H1 (cell line): ENCODE data around the gene STAP2. TPM values are rescaled to one million over a fixed set of nuclear protein-coding genes. Genes with fewer than 3 reads are reported as not detected.

Experiments used
- CTCF ChIA-PET: fragments of 300-600 bp; sonication (Branson Sonifier 250); formaldehyde crosslinking; loops from one replicate; lab custom pipeline; 2021; ENCODE audit not compliant: partially characterized antibody; lab: Charles Lee
- POLR2A ChIA-PET: fragments of 300-600 bp; sonication (Branson Sonifier 250); formaldehyde crosslinking; loops from one replicate; lab custom pipeline; 2021; ENCODE audit warnings: inconsistent platforms; ENCODE audit not compliant: partially characterized antibody; lab: Charles Lee
- DNase-seq, 2 experiments: peaks; one replicate each; pipeline versions ENCODE4 v3.0.0 to v3.0.0-alpha.2; 2010 to 2022; ENCODE audit warnings: low spot score in 2 of 2, low read depth in 1 of 2, mixed read lengths in 1 of 2
- FAIRE-seq: peaks from 2 replicates; lab custom pipeline; 2011; peaks lifted over from hg19 to GRCh38; lab: Jason Lieb, UNC
- H2AFZ ChIP-seq: 2 replicates; pipeline ENCODE4 v1.8.1; 2012; ENCODE audit warnings: low read length, inconsistent platforms
- H2AK5ac ChIP-seq: 2 replicates; pipeline ENCODE4 v1.6.1; 2013; ENCODE audit warnings: low read depth, low read length
- H2BK120ac ChIP-seq: replicated peaks from 2 replicates; pipeline ENCODE3; 2013; ENCODE audit warnings: low read depth, low read length, inconsistent platforms
- H2BK12ac ChIP-seq: 2 replicates; pipeline ENCODE4 v1.6.1; 2013; ENCODE audit warnings: low read depth, low read length
- H2BK15ac ChIP-seq: 2 replicates; pipeline ENCODE4 v1.6.1; 2013; ENCODE audit warnings: low read length
- H2BK20ac ChIP-seq: 2 replicates; pipeline ENCODE4 v1.6.1; 2013; ENCODE audit warnings: low read length
- H2BK5ac ChIP-seq: 2 replicates; pipeline ENCODE4 v1.6.1; 2013; ENCODE audit warnings: low read depth, low read length
- H3K14ac ChIP-seq: 2 replicates; pipeline ENCODE4 v1.6.1; 2013; ENCODE audit warnings: inconsistent platforms; ENCODE audit not compliant: insufficient read length
- H3K18ac ChIP-seq: 2 replicates; pipeline ENCODE4 v1.6.1; 2013; ENCODE audit warnings: low read length; ENCODE audit errors: extremely low read depth
- H3K23ac ChIP-seq: 2 replicates; pipeline ENCODE4 v1.6.1; 2013; ENCODE audit warnings: inconsistent platforms; ENCODE audit not compliant: insufficient read length
- H3K23me2 ChIP-seq: 2 replicates; pipeline ENCODE4 v1.6.1; 2013; ENCODE audit warnings: low read depth, low read length
- H3K27ac ChIP-seq: 2 replicates; pipeline ENCODE4 v1.6.1; 2011; ENCODE audit warnings: low read depth, low read length, inconsistent platforms
- H3K27me3 ChIP-seq, 4 experiments: replicated peaks in 1 of 4; 1 replicate in 1 of 4; 2 replicates in 3 of 4; pipeline versions ENCODE4 v1.6.1 to v1.8.1; 2011 to 2013; ENCODE audit warnings: low read length in 3 of 4, mild to moderate bottlenecking in 3 of 4, inconsistent platforms in 2 of 4, mixed read lengths in 2 of 4, moderate library complexity in 1 of 4; ENCODE audit not compliant: control insufficient read depth in 3 of 4, insufficient read depth in 3 of 4; ENCODE audit errors: extremely low read depth in 1 of 4
- H3K36me3 ChIP-seq, 4 experiments: 2 replicates each; pipeline versions ENCODE4 v1.6.1 to v1.8.1; 2011 to 2013; ENCODE audit warnings: mild to moderate bottlenecking in 4 of 4, low read length in 3 of 4, moderate library complexity in 2 of 4, control low read depth in 1 of 4, inconsistent platforms in 1 of 4; ENCODE audit not compliant: insufficient read depth in 4 of 4, control insufficient read depth in 2 of 4
- H3K4ac ChIP-seq: replicated peaks from 2 replicates; pipeline ENCODE3; 2013; ENCODE audit warnings: low read length, low read depth, mixed read lengths, inconsistent platforms; ENCODE audit not compliant: insufficient read length
- H3K4me1 ChIP-seq, 4 experiments: replicated peaks in 1 of 4; 1 replicate in 1 of 4; 2 replicates in 3 of 4; pipeline versions ENCODE4 v1.6.1 to v1.8.1; 2011 to 2013; ENCODE audit warnings: low read length in 3 of 4, inconsistent platforms in 2 of 4, mixed read lengths in 1 of 4; ENCODE audit not compliant: insufficient read depth in 4 of 4, control insufficient read depth in 3 of 4
- H3K4me2 ChIP-seq, 2 experiments: 2 replicates each; pipeline versions ENCODE4 v1.6.1 to v1.8.1; 2011 to 2013; ENCODE audit warnings: low read depth in 2 of 2, low read length in 2 of 2, control low read depth in 1 of 2, inconsistent platforms in 1 of 2, mild to moderate bottlenecking in 1 of 2; ENCODE audit not compliant: insufficient read depth in 1 of 2
- H3K4me3 ChIP-seq, 4 experiments: fragments of 200-600, 300-600 bp in 1 of 4; sonication (generic), shearing (Covaris generic), sonication (Bioruptor Twin) in 1 of 4; 2 replicates each; pipeline versions ENCODE4 v1.5.1 to v1.8.1; 2011 to 2016; ENCODE audit warnings: low read length in 4 of 4, low read depth in 3 of 4, control low read depth in 2 of 4, inconsistent platforms in 2 of 4, mild to moderate bottlenecking in 2 of 4, mixed read lengths in 1 of 4, moderate library complexity in 1 of 4; ENCODE audit not compliant: insufficient read depth in 2 of 4; ENCODE audit errors: extremely low read depth in 1 of 4
- H3K56ac ChIP-seq: replicated peaks from 2 replicates; pipeline ENCODE3; 2013; ENCODE audit warnings: low read depth, mild to moderate bottlenecking, mixed read lengths, low read length, inconsistent platforms; ENCODE audit not compliant: insufficient read length
- H3K79me1 ChIP-seq: 2 replicates; pipeline ENCODE4 v1.6.1; 2013; ENCODE audit warnings: low read depth, low read length, control low read depth
- H3K79me2 ChIP-seq, 2 experiments: 2 replicates each; pipeline versions ENCODE4 v1.6.1 to v1.8.1; 2012 to 2013; ENCODE audit warnings: low read length in 2 of 2, mild to moderate bottlenecking in 2 of 2, inconsistent platforms in 1 of 2; ENCODE audit not compliant: insufficient read depth in 2 of 2, control insufficient read depth in 1 of 2
- H3K9ac ChIP-seq, 4 experiments: replicated peaks in 1 of 4; 1 replicate in 1 of 4; 2 replicates in 3 of 4; pipeline versions ENCODE4 v1.6.1 to v1.8.1; 2011 to 2013; ENCODE audit warnings: low read depth in 3 of 4, low read length in 3 of 4, control low read depth in 2 of 4, mild to moderate bottlenecking in 2 of 4, moderate library complexity in 2 of 4, inconsistent platforms in 1 of 4; ENCODE audit errors: extremely low read depth in 1 of 4
- H3K9me3 ChIP-seq, 2 experiments: 2 replicates each; pipeline versions ENCODE4 v1.6.1 to v1.8.1; 2012 to 2013; ENCODE audit warnings: mild to moderate bottlenecking in 2 of 2, moderate library complexity in 2 of 2, control low read depth in 1 of 2, inconsistent platforms in 1 of 2, low read depth in 1 of 2, low read length in 1 of 2, mixed read lengths in 1 of 2; ENCODE audit not compliant: insufficient read depth in 2 of 2
- H4K20me1 ChIP-seq, 2 experiments: replicated peaks in 1 of 2; 2 replicates each; pipeline versions ENCODE3 to v1.8.1; 2011 to 2013; ENCODE audit warnings: inconsistent platforms in 2 of 2, low read length in 2 of 2, mild to moderate bottlenecking in 1 of 2; ENCODE audit not compliant: insufficient read depth in 2 of 2, control insufficient read depth in 1 of 2
- H4K5ac ChIP-seq: 2 replicates; pipeline ENCODE4 v1.6.1; 2013; ENCODE audit warnings: low read length, low read depth, mixed read lengths, inconsistent platforms; ENCODE audit not compliant: insufficient read length
- H4K8ac ChIP-seq: 2 replicates; pipeline ENCODE4 v1.8.0; 2013; ENCODE audit warnings: mild to moderate bottlenecking, moderate library complexity, low read length, inconsistent platforms; ENCODE audit not compliant: insufficient read depth; ENCODE audit errors: extremely low read depth
- H4K91ac ChIP-seq: replicated peaks from 2 replicates; pipeline ENCODE3; 2013; ENCODE audit warnings: low read length, mixed read lengths, inconsistent platforms; ENCODE audit not compliant: insufficient read length
- ATF2 ChIP-seq: IDR thresholded peaks from 2 replicates; pipeline ENCODE4 v1.6.1; 2012; ENCODE audit warnings: low read length, inconsistent platforms
- BACH1 ChIP-seq: IDR thresholded peaks from 2 replicates; pipeline ENCODE4 v1.6.1; 2012; ENCODE audit warnings: low read length, improper control_type of control experiment
- HDAC2 ChIP-seq, 2 experiments: fragments of 300-600 bp in 1 of 2; sonication (generic) in 1 of 2; IDR thresholded peaks; 2 replicates each; pipeline ENCODE4 v1.6.1; 2011 to 2012; ENCODE audit warnings: low read depth in 2 of 2, low read length in 2 of 2, mild to moderate bottlenecking in 2 of 2, moderate library complexity in 2 of 2, borderline replicate concordance in 1 of 2, inconsistent platforms in 1 of 2
- POU5F1 ChIP-seq: IDR thresholded peaks from 2 replicates; pipeline ENCODE4 v1.6.1; 2011; ENCODE audit warnings: low read depth, mild to moderate bottlenecking, low read length, moderate library complexity
- RBBP5 ChIP-seq: IDR thresholded peaks from 2 replicates; pipeline ENCODE4 v1.7.1; 2012; ENCODE audit warnings: low read depth, mild to moderate bottlenecking, inconsistent platforms, low read length, moderate library complexity, borderline replicate concordance
- WGBS, 2 experiments: shearing (Covaris generic) in 1 of 2; methylation state at CpG; one replicate each; pipeline versions ENCODE4 v1.1.6 to v1.1.7; 2013 to 2015; ENCODE audit warnings: low lambda C conversion rate in 2 of 2, mixed read lengths in 2 of 2, inconsistent platforms in 1 of 2, low coverage in 1 of 2, missing lambda C conversion rate in 1 of 2; ENCODE audit not compliant: insufficient replicate concordance in 2 of 2, insufficient coverage in 1 of 2, insufficient read length in 1 of 2; ENCODE audit errors: extremely low coverage in 1 of 2, missing lambda C conversion rate in 1 of 2; 5-methylcytosine and 5-hydroxymethylcytosine counted together
- polyA plus RNA-seq, 7 experiments: library from polyadenylated mRNA; depleted of rRNA in 3 of 7; stranded (reverse) in 5 of 7; unstranded in 2 of 7; fragments of >200 nt in 5 of 7; fragments of 200-250 nt in 2 of 7; gene quantifications; 1 replicate in 5 of 7; 2 replicates in 1 of 7; 4 replicates in 1 of 7; pipeline versions ENCODE4 v1.2.1 to v1.2.3, GENCODE V29; 2011 to 2013; ENCODE audit warnings: missing spikeins in 2 of 7, mixed read lengths in 2 of 7
- total RNA-seq: library from RNA; stranded (reverse); fragmentation: NEBNext Ultra II Directional; extraction: Animal tissue kit (Norgen Biotek cat#: 25700); gene quantifications from 2 replicates; pipeline ENCODE4 v1.2.1, GENCODE V29; 2021
- TF ChIP-seq, protein P1 (sequence below): IDR thresholded peaks from 2 replicates; pipeline ENCODE4 v1.6.1; 2012; ENCODE audit warnings: inconsistent platforms

The STAP2 gene
- total and polyA plus RNA-seq, 2 of the 8 experiments (the other 6 are each of a cell fraction or from before 2014, with no cell fraction given) = 15.3 to 37.3 TPM

GRCh38 chr19:4326215-4326836, 12.3 kb downstream of the STAP2 start:
- Histone ChIP-seq H3K27me3 (no peaks in the 10 kb centered on the region; a peak in 1 of 7 replicates), H2AFZ (no peak overlapping the region), H3K27ac (no peak overlapping the region), H2BK120ac (no peak overlapping the region), H3K79me2 (no peaks in the 10 kb centered on the region), H3K4me1 (peaks cover 0 to 6% (median 3%) of the 10 kb centered on the region in 4 experiments; a peak in 5 of 7 replicates), H3K4me3 (peak overlapping the region; percentile 59 to 70 (median 65)), H2BK20ac (no peak overlapping the region), H3K23ac (no peak overlapping the region), H4K8ac (no peak overlapping the region), H2AK5ac (no peak overlapping the region), H4K91ac (no peak overlapping the region), H3K4ac (no peak overlapping the region), H3K56ac (no peak overlapping the region), H3K9me3 (no peaks in the 10 kb centered on the region), H3K18ac (no peak overlapping the region), H3K9ac (no peak overlapping the region), H2BK12ac (no peak overlapping the region; the same call in 1 of the 2 replicates), H4K5ac (no peak overlapping the region), H3K14ac (no peak overlapping the region), H3K36me3 (peaks cover 0 to 10% (median 0%) of the 10 kb centered on the region in 4 experiments; a peak in 2 of 8 replicates), H3K23me2 (peaks cover 12% of the 10 kb centered on the region; the same call in 1 of the 2 replicates), H3K4me2 (peak overlapping the region; percentile 88 to 95), H4K20me1 (peaks cover 4 to 15% of the 10 kb centered on the region in 2 experiments), H3K79me1 (no peaks in the 10 kb centered on the region), H2BK15ac (0 out of 2 replicates have a peak overlapping the region, but pooled peaks have one; percentile 73), H2BK5ac (no peak overlapping the region)
- DNase-seq (no peak), FAIRE-seq (no peak)
- POLR2A ChIA-PET = interaction anchor here (0.8 to 1.1 kb wide), 4 partner anchors 14 to 54 kb away, joined by 3 to 8 read pairs (median 3); partner anchors contain the start of gene MPND
- TF ChIP-seq BACH1 (no peak), HDAC2 (IDR thresholded peaks at IDR 0.05; ENCODE audit: borderline replicate concordance in 1 of 2, low read depth in 2 of 2, low read length in 2 of 2) (no peak), RBBP5 (no peak), POU5F1 (no peak), ATF2 (no peak)
- TF ChIP-seq, protein P1, sequence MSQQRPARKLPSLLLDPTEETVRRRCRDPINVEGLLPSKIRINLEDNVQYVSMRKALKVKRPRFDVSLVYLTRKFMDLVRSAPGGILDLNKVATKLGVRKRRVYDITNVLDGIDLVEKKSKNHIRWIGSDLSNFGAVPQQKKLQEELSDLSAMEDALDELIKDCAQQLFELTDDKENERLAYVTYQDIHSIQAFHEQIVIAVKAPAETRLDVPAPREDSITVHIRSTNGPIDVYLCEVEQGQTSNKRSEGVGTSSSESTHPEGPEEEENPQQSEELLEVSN = no peak
- CTCF ChIA-PET = interaction anchor here (0.5 to 8.2 kb wide), 2 partner anchors 29 to 59 kb away, joined by 3 to 71 read pairs; no protein-coding TSS in a partner anchor
- WGBS, 2 experiments = 69% methylated on average over 13 of the region's 13 CpGs; no CpG with 5 or more reads in 1 of the 2 experiments
